Ovary (tissue), 9 donors: ENCODE results near the gene GPR142. TPM values are rescaled to one million over a fixed set of nuclear protein-coding genes. Genes with fewer than 3 reads are reported as not detected.
A peak's percentile ranks its signal among the peaks of the same experiment; 100 is the strongest.

Experiments used
- DNase-seq, 5 donors: peaks; one replicate each; pipeline ENCODE4 v3.0.0-alpha.2; 2019 to 2020
- H3K27ac ChIP-seq, 2 donors: fragments of 200-600 bp; one replicate each; pipeline versions ENCODE4 v1.5.1 to v1.8.0; 2019 to 2022
- H3K27me3 ChIP-seq: fragments of 200-600 bp; one replicate; pipeline ENCODE4 v1.8.0; 2022
- H3K36me3 ChIP-seq: fragments of 200-600 bp; sonication (generic); one replicate; pipeline ENCODE4 v1.5.1; 2019
- H3K4me1 ChIP-seq: one replicate; pipeline ENCODE4 v1.8.1; 2013; ENCODE audit warnings: mild to moderate bottlenecking, moderate library complexity; ENCODE audit not compliant: insufficient read depth
- H3K4me3 ChIP-seq: fragments of 200-600 bp; sonication (generic); one replicate; pipeline ENCODE4 v1.5.1; 2017
- H3K9me3 ChIP-seq, 2 donors: fragments of 200-600 bp in 1 of 2; sonication (generic) in 1 of 2; one replicate each; pipeline versions ENCODE4 v1.5.1 to v1.8.1; 2013 to 2019; ENCODE audit warnings: mild to moderate bottlenecking in 1 of 2, moderate library complexity in 1 of 2
- CTCF ChIP-seq, 3 donors: fragments of 450-650 bp in 2 of 3; fragments of 200-600 bp in 1 of 3; IDR thresholded peaks; one replicate each; pipeline versions ENCODE4 v1.5.1 to v1.8.0; 2016 to 2022; ENCODE audit warnings: antibody characterized with exemption in 3 of 3, mild to moderate bottlenecking in 1 of 3
- EP300 ChIP-seq: sonication (generic); formaldehyde crosslinking; IDR thresholded peaks from one replicate; pipeline ENCODE4 v1.6.1; 2017; ENCODE audit warnings: antibody characterized with exemption
- POLR2A ChIP-seq: fragments of 450-650 bp; IDR thresholded peaks from one replicate; pipeline ENCODE4 v1.6.1; 2017; ENCODE audit warnings: antibody characterized with exemption, mild to moderate bottlenecking, moderate library complexity
- WGBS, 3 donors: extraction: QIAGEN DNeasy Blood & Tissue Kit in 1 of 3; methylation state at CpG; one replicate each; pipeline versions ENCODE4 v1.1.5 to v1.1.7; 2013 to 2017; 5-methylcytosine and 5-hydroxymethylcytosine counted together
- intact Hi-C, 4 donors: fragments of 100-400 bp; cut with DNase I; formaldehyde crosslinking; loops; one replicate each; pipeline versions ENCODE4 v1.11.0 to v1.15.1; 2022 to 2023
- polyA plus RNA-seq, 2 donors: library from polyadenylated mRNA; stranded (reverse); fragments of 200-250 nt in 1 of 2; fragments of 350-450 nt in 1 of 2; fragmentation: Illumina TruSeq in 1 of 2; extraction: RNeasy Lipid Tissue Mini Kit (QIAGEN cat#74804) in 1 of 2; gene quantifications; one replicate each; pipeline ENCODE4 v1.2.3, GENCODE V29; 2013 to 2014
- total RNA-seq, 7 donors: library from RNA; depleted of rRNA in 2 of 7; stranded (reverse); fragments of >200 nt in 2 of 7; fragmentation: NEBNext Ultra II Directional in 3 of 7; extraction: Animal tissue kit (Norgen Biotek cat#: 25700) in 3 of 7; gene quantifications; one replicate each; pipeline versions ENCODE4 v1.1.0 to v1.2.4, GENCODE V29; 2016 to 2023
- donor health status: DM: no; HTN: no; CAD: no; lungs with moderate emphysema.
- donor health status: DM: no; HTN: no; CAD: no.
- donor health status: Bipolar disorder and iron deficiency.
- donor health status: DM: yes; HTN: yes; CAD: no.
- donor health status: DM: no; HTN: no; CAD: no.
- donor health status: DM: yes; HTN: yes; CAD: no.

GPR142 gene
- total and polyA plus RNA-seq, 9 donors = 0.05 to 0.25 TPM; not detected in 7

GRCh38 chr17:74385201-74385600 lies 17.9 kb downstream of the GPR142 start:
- no peak overlapping the region for H3K27ac ChIP-seq
- WGBS, 3 donors = 91 to 98% (median 92%) methylated on average over 3 of the region's 3 CpGs

GRCh38 chr17:74386386-74386785 lies 19.1 kb downstream of the GPR142 start:
- intact Hi-C loops = no loop called here
- Histone ChIP-seq H3K27ac (peak overlapping the region in 1 of 2 donors; percentile 33), H3K4me3 (no peak overlapping the region), H3K4me1 (no peaks in the 10 kb centered on the region), H3K9me3 (no peaks in the 10 kb centered on the region), H3K36me3 (no peaks in the 10 kb centered on the region), H3K27me3 (no peaks in the 10 kb centered on the region)
- DNase-seq = no peak
- WGBS, 3 donors = 40 to 47% (median 41%) methylated on average over 8 of the region's 8 CpGs
- TF ChIP-seq CTCF (IDR thresholded peaks at IDR 0.05) (no peak), EP300 (no peak), POLR2A (no peak)

More at GRCh38 chr17:74385201-74385600, 17.9 kb downstream of the GPR142 start:
- intact Hi-C loops = no loop called here
- DNase-seq = no peak
- no peaks in the 10 kb centered on the region for H3K27me3 ChIP-seq
- no peak overlapping the region for H3K4me3 ChIP-seq
- no peaks in the 10 kb centered on the region for H3K9me3 ChIP-seq
- TF ChIP-seq EP300 = no peak
- no peak for TF ChIP-seq CTCF (IDR thresholded peaks at IDR 0.05)
- no peak for TF ChIP-seq POLR2A
- H3K36me3 ChIP-seq = no peaks in the 10 kb centered on the region
- no peaks in the 10 kb centered on the region for H3K4me1 ChIP-seq

- no peaks in the 10 kb centered on the region for H3K9me3 ChIP-seq
- intact Hi-C loops = no loop called here
- no peak overlapping the region for H3K4me3 ChIP-seq
- H3K27ac ChIP-seq = no peak overlapping the region
- no peaks in the 10 kb centered on the region for H3K36me3 ChIP-seq
- DNase-seq = no peak
- no peaks in the 10 kb centered on the region for H3K27me3 ChIP-seq
- TF ChIP-seq CTCF (IDR thresholded peaks at IDR 0.05) (no peak), EP300 (no peak), POLR2A (no peak)
- H3K4me1 ChIP-seq = no peaks in the 10 kb centered on the region
- 78 to 82% (median 80%) methylated on average over 17 of the region's 17 CpGs for WGBS, 3 donors
These were observed 20.3 kb downstream of the GPR142 start for GRCh38 chr17:74387365-74388218.

GRCh38 chr17:74389084-74389753 lies 21.9 kb downstream of the GPR142 start:
- TF ChIP-seq EP300 = no peak
- WGBS, 3 donors = 72 to 74% (median 73%) methylated on average over 12 of the region's 12 CpGs

More at GRCh38 chr17:74389084-74389753, 21.9 kb downstream of the GPR142 start:
- no peaks in the 10 kb centered on the region for H3K9me3 ChIP-seq
- no peaks in the 10 kb centered on the region for H3K27me3 ChIP-seq
- no peak overlapping the region for H3K27ac ChIP-seq
- DNase-seq = no peak
- H3K4me1 ChIP-seq = no peaks in the 10 kb centered on the region
- no peak overlapping the region for H3K4me3 ChIP-seq
- H3K36me3 ChIP-seq = no peaks in the 10 kb centered on the region
- intact Hi-C loops = no loop called here
